Motor neuron (in vitro differentiated cells): ENCODE data around the gene GAREM2. TPM values are rescaled to one million over a fixed set of nuclear protein-coding genes. Genes with fewer than 3 reads are reported as not detected.
A peak's percentile ranks its signal among the peaks of the same experiment; 100 is the strongest.

Experiments used
- ATAC-seq, 8 experiments: fragments of 200-7000 bp; cut with Tn5 transposase; replicated peaks in 6 of 8; 2 replicates each; pipeline ENCODE4 v1.8.0; 2021; ENCODE audit warnings: mild to moderate bottlenecking in 8 of 8, moderate library complexity in 8 of 8
- H3K27ac ChIP-seq, 2 donors: fragments of 250-450 bp; sonication (Bioruptor Pico); 2 replicates each; pipeline ENCODE4 v1.9.0; 2021; ENCODE audit warnings: antibody characterized with exemption in 2 of 2, mild to moderate bottlenecking in 2 of 2, moderate library complexity in 1 of 2
- H3K4me1 ChIP-seq, 2 donors: fragments of 250-450 bp; sonication (Bioruptor Pico); replicated peaks in 1 of 2; 2 replicates each; pipeline ENCODE4 v1.6.1; 2021; ENCODE audit warnings: antibody characterized with exemption in 2 of 2, mild to moderate bottlenecking in 2 of 2, moderate library complexity in 1 of 2
- H3K4me3 ChIP-seq, 5 donors: fragments of 250-450 bp; sonication (Bioruptor Pico); 2 replicates each; pipeline ENCODE4 v1.9.0; 2021; ENCODE audit warnings: antibody characterized with exemption in 5 of 5, mild to moderate bottlenecking in 5 of 5, moderate library complexity in 4 of 5
- whole genome bisulfite sequencing, 10 experiments: fragments of 450-650 bp; shearing (Covaris generic); methylation state at CpG; one replicate each; pipeline ENCODE4 v1.0.0; 2022; 5-methylcytosine and 5-hydroxymethylcytosine counted together
- in situ Hi-C, 9 experiments: fragments of 400-800 bp; cut with MboI; loops; one replicate each; pipeline ENCODE4 v1.15.0; 2021; ENCODE audit warnings: low sequenced_read_pairs in 9 of 9, low pct_unique_long_range_greater_than_20kb in 2 of 9; ENCODE audit not compliant: unreplicated experiment in 9 of 9
- total RNA-seq, 8 experiments: library from RNA; unstranded; fragments of 300-600 nt; gene quantifications; 2 replicates each; pipeline versions ENCODE4 v1.2.3 to v1.2.4, GENCODE V29; 2022

GAREM2 gene
- total RNA-seq, 8 experiments from 2014 or later, result 1.0 to 17.1 (median 5.0) TPM

DNA sequence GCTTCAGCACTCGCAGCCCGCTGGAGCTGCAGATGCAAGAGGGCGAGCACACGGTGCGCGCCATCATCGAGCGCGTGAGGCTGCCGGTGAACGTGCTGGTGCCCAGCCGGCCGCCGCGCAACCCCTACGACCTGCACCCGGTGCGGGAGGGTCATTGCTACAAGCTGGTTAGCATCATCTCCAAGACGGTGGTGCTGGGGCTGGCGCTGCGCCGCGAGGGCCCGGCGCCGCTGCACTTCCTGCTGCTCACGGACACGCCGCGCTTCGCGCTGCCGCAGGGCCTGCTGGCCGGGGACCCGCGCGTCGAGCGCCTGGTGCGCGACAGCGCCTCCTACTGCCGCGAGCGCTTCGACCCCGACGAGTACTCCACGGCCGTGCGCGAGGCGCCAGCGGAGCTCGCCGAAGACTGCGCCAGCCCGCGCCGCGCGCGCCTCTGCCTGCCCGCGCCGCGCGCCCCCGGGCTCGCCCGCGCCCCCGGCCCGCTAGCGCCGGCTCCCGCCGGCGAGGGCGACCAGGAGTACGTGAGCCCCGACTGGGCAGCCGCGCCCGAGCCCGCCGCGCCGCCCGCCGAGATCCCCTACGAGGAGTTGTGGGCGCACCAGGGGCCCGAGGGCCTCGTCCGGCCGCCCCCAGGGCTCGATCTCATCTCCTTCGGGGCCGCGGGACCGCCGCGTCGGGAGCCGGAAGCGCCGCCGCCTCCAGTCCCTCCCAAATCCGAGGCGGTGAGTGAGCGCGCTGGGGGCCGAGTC is 11.8 kb downstream of the GAREM2 start:
- peak in 7 of 8 experiments; percentile 6 to 96 (median 74) for ATAC-seq
- H3K4me1 ChIP-seq, result peaks cover 6 to 9% of the 10 kb centered on the region in 2 donors
- 58% methylated on average over 23 of the region's 114 CpGs; no CpG with 5 or more reads in 9 of the 10 experiments for WGBS, 10 experiments
- peak overlapping the region in 1 of 5 donors; percentile 23 for H3K4me3 ChIP-seq
- in situ Hi-C loops, result no loop called here
- no peak overlapping the region for H3K27ac ChIP-seq

DNA sequence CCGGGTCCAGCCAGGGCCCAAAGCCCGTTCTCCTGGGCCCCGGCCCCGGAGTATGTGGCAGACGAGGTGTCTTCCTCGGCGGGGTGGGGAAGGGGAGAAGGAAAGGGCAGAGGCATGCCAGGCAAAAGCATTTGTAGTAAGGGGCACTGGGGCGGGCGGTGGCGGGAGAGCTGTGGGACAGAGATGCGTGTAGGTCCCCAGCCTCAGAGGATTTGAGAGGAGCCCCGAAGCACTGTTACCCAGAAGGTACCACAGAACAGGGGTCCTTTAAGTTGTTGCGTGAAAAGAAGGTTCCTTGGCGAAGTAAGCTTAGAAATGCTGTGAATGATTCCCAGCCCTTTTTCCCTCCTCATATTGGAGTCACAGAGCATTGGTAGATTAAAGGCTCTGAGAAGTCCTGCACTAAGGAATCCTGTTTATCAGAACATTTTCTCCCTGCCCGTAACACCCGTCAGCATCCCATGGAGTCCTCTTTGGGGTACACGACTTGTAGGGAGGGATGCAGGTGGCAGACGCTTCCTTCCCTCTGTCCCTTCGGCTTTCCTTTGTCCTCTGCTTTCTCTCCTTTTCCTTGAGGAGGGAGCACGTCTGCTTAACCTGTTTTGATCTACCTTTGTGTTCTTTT is 12.5 kb downstream of the GAREM2 start:
- WGBS, 10 experiments, result 0 to 94% (median 17%) methylated on average over 2 to 3 of the region's 20 CpGs; no CpG with 5 or more reads in 5 of the 10 experiments
- Histone ChIP-seq H3K27ac (no peak overlapping the region), H3K4me1 (peaks cover 0 to 2% of the 10 kb centered on the region in 2 donors), H3K4me3 (peak overlapping the region in 1 of 5 donors; percentile 23)
- in situ Hi-C loops, result no loop called here
- no peak for ATAC-seq

GRCh38 chr2:26185954-26186770 is 13.3 kb downstream of the GAREM2 start:
- no peaks in the 10 kb centered on the region for H3K4me1 ChIP-seq
- 60 to 100% (median 90%) methylated on average over 2 to 4 of the region's 16 CpGs; no CpG with 5 or more reads in 3 of the 10 experiments for WGBS, 10 experiments

DNA sequence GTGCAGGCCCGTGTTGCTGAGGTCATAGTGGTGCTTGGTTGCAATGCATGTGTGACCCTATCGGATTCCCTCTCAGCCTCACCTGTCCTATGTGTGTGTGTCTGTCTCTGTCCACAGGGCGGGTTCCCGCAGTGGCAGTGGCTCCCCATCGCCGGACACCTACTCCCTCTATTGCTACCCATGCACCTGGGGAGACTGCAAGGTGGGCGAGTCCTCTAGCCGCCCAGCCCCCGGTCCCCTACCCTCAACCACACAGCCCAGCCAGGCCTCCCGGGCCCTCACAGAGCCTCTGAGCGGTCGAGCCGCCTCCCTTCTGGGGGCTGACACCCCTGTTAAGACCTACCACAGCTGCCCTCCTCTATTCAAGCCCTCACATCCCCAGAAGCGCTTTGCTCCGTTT is 14.2 kb downstream of the GAREM2 start:
- H3K4me3 ChIP-seq, result no peak overlapping the region
- H3K4me1 ChIP-seq, result no peaks in the 10 kb centered on the region
- 93 to 100% (median 100%) methylated on average over 1 to 3 of the region's 15 CpGs; no CpG with 5 or more reads in 7 of the 10 experiments for WGBS, 10 experiments
- in situ Hi-C loops, result no loop called here
- H3K27ac ChIP-seq, result no peak overlapping the region
- no peak for ATAC-seq

More at GRCh38 chr2:26185954-26186770, 13.3 kb downstream of the GAREM2 start:
- in situ Hi-C loops, result no loop called here
- no peak for ATAC-seq
- H3K27ac ChIP-seq, result no peak overlapping the region
- H3K4me3 ChIP-seq, result no peak overlapping the region

GRCh38 chr2:26187537-26188104 is 14.7 kb downstream of the GAREM2 start:
- in situ Hi-C loops, result no loop called here
- H3K4me3 ChIP-seq, result no peak overlapping the region
- WGBS, 10 experiments, result 100% methylated on average over 1 to 2 of the region's 16 CpGs; no CpG with 5 or more reads in 8 of the 10 experiments
- no peak for ATAC-seq
- H3K27ac ChIP-seq, result no peak overlapping the region
- H3K4me1 ChIP-seq, result no peaks in the 10 kb centered on the region

- no peak overlapping the region for H3K27ac ChIP-seq
- in situ Hi-C loops, result no loop called here
- WGBS, 10 experiments, result 60 to 100% (median 100%) methylated on average over 1 to 3 of the region's 4 CpGs; no CpG with 5 or more reads in 3 of the 10 experiments
- ATAC-seq, result no peak
- H3K4me3 ChIP-seq, result no peak overlapping the region
- H3K4me1 ChIP-seq, result no peaks in the 10 kb centered on the region
These were observed 16.2 kb downstream of the GAREM2 start for GRCh38 chr2:26189123-26189522.

DNA sequence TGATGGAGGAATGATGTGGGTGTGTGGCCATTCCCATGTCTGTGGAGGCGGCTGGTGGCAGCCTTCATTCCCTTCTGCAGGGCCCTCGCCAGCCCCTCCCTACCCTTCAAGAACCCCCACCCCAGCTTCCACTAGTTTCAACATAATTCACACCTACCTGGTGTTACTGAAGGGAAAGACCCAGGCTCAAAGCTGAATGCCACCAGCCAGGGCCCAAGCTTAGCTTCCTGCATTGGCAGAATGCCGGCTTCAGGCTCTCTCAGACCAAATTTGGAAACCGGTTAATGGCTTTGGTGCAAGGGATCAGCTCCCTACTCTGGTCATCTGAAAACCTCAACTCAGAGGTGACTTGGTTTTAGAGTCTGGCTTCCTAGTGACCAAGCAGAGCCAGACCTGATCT is 16.9 kb downstream of the GAREM2 start:
- ATAC-seq, result no peak
- Histone ChIP-seq H3K27ac (no peak overlapping the region), H3K4me1 (no peaks in the 10 kb centered on the region), H3K4me3 (no peak overlapping the region)
- WGBS, 10 experiments, result 80 to 100% (median 93%) methylated on average over 1 to 3 of the region's 4 CpGs; no CpG with 5 or more reads in 7 of the 10 experiments
- in situ Hi-C loops, result no loop called here

- no peaks in the 10 kb centered on the region for H3K4me1 ChIP-seq
- H3K27ac ChIP-seq, result no peak overlapping the region
- no peak overlapping the region for H3K4me3 ChIP-seq
- 80 to 100% (median 92%) methylated on average over 1 to 3 of the region's 7 CpGs; no CpG with 5 or more reads in 4 of the 10 experiments for WGBS, 10 experiments
- in situ Hi-C loops, result no loop called here
- no peak for ATAC-seq
These were observed 17.5 kb downstream of the GAREM2 start for GRCh38 chr2:26190369-26190768.

GRCh38 chr2:26191316-26192159 is 18.6 kb downstream of the GAREM2 start:
- 79 to 96% (median 93%) methylated on average over 3 to 16 of the region's 20 CpGs; no CpG with 5 or more reads in 4 of the 10 experiments for WGBS, 10 experiments
- in situ Hi-C loops, result no loop called here
- H3K4me1 ChIP-seq, result no peaks in the 10 kb centered on the region
- no peak overlapping the region for H3K27ac ChIP-seq
- no peak overlapping the region for H3K4me3 ChIP-seq
- no peak for ATAC-seq

DNA sequence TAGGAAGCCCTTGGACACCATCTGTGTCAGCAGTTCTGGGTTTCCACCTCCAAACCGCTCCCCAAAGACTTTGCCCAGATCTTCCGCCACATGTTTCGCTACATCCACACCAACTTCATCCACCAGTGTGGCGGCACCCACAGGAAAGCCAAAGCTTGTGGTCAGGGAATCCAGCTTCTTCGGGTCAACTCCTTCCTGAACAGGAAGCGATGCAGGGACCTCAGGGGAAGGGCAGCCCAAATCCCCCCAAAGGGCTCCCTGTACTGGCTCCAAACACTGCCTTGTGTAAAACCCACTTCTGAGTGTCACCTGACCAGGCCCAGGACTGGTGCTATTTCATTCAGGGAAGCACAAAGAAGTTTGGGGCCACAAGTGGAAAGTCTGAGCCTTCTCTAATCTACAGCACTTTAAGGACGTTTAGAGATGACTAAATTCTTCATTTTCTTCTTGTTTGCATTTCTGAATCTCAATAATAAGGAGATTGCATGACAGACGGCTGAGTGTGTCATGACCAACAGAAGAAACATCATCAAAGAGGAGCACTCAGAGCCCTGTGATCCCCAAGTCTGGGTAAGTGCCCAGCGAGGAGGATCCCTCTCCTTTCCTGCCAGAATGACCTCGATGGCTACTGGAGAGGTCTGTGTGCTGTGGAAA is 20.8 kb downstream of the GAREM2 start:
- peaks cover 13 to 15% of the 10 kb centered on the region in 2 donors for H3K4me1 ChIP-seq

GRCh38 chr2:26195040-26195984 is 22.4 kb downstream of the GAREM2 start:
- in situ Hi-C loops, result no loop called here
- H3K27ac ChIP-seq, result no peak overlapping the region
- peaks cover 13 to 15% of the 10 kb centered on the region in 2 donors for H3K4me1 ChIP-seq
- ATAC-seq, result peak in 2 of 8 experiments; percentile 70 to 83
- no peak overlapping the region for H3K4me3 ChIP-seq
- 41 to 95% (median 83%) methylated on average over 2 to 8 of the region's 12 CpGs; no CpG with 5 or more reads in 1 of the 10 experiments for WGBS, 10 experiments

More for the DNA sequence above, 20.8 kb downstream of the GAREM2 start:
- Histone ChIP-seq H3K27ac (no peak overlapping the region), H3K4me3 (no peak overlapping the region)
- in situ Hi-C loops, result no loop called here
- no peak for ATAC-seq
- 50 to 95% (median 77%) methylated on average over 1 to 10 of the region's 10 CpGs; no CpG with 5 or more reads in 2 of the 10 experiments for WGBS, 10 experiments
